DOHH2 (cell line): ENCODE data around the gene RIPPLY3.

ENCODE experiments used
- CTCF ChIP-seq: fragments of 200-600 bp; sonication (generic); IDR thresholded peaks from one replicate; pipeline ENCODE4 v1.5.1; 2014; ENCODE audit warnings: antibody characterized with exemption, mild to moderate bottlenecking, low read depth, low read length; ENCODE audit not compliant: poor library complexity, severe bottlenecking
- EZH2phosphoT487 ChIP-seq: fragments of 200-600 bp; sonication (generic); IDR thresholded peaks from 2 replicates; pipeline ENCODE4 v1.6.1; 2017; ENCODE audit warnings: borderline replicate concordance, mild to moderate bottlenecking, antibody characterized with exemption, low read length, moderate library complexity, mixed read lengths

GRCh38 chr21:37006486-37007291 is at the start of gene RIPPLY3:
- TF ChIP-seq CTCF = no peak
- no peak for TF ChIP-seq EZH2phosphoT487
